ENCODE measurements around the gene TOP3A.

The TOP3A gene

DNA sequence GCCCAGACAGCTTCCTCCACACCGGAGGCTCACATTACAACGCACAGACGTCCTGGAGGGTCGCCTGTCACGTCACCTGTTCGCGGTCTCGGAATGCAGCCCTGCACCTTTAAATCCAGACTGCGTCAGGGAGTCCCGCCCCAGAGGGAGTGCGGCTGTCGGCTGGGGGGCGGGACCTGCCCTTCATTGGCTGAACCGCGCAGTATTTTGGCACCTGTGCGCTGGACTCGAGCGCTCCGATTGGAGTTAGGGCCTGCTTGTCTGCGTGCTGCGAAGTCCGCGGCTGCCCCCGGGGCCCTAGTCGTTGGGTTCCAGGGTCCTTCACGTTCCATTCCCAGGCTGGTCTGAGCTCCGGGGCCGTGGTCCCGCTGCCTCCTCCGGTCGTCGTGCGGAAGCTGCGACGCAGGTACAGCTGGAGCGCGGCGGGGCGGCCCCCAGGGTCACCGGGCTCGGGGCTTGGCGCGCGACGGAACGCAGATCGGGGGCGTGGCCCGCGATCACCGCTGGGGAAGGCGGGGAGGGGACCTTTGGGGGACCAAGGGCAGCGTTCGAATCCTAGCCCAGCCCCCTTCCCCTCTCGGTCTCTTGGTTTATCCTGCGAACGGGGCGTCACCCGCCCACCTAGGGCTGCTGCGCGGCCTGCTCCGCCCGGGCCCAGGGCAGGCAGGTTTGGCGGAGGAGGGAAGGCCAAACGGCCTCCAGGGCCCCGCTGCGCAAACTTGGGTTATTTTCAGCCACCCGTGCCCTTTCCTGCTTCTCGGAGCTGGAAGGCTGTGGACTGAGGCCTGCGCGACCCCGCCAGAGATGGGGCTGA is 54.3 kb downstream of the TOP3A start, which contains the start of gene MIEF2:
Gene MIEF2, plus strand, starts transcription at position 331 of the 814 bp plus-strand sequence. CDS start 2,059 bp downstream, outside the sequence.
- peak; percentile 99 for DNase-seq (ENCODE audit: low spot score)
- TF ChIP-seq, protein P1, sequence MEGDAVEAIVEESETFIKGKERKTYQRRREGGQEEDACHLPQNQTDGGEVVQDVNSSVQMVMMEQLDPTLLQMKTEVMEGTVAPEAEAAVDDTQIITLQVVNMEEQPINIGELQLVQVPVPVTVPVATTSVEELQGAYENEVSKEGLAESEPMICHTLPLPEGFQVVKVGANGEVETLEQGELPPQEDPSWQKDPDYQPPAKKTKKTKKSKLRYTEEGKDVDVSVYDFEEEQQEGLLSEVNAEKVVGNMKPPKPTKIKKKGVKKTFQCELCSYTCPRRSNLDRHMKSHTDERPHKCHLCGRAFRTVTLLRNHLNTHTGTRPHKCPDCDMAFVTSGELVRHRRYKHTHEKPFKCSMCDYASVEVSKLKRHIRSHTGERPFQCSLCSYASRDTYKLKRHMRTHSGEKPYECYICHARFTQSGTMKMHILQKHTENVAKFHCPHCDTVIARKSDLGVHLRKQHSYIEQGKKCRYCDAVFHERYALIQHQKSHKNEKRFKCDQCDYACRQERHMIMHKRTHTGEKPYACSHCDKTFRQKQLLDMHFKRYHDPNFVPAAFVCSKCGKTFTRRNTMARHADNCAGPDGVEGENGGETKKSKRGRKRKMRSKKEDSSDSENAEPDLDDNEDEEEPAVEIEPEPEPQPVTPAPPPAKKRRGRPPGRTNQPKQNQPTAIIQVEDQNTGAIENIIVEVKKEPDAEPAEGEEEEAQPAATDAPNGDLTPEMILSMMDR (IDR thresholded peaks at IDR 0.05; ENCODE audit: extremely low read depth, missing control alignments), result no peak

DNA sequence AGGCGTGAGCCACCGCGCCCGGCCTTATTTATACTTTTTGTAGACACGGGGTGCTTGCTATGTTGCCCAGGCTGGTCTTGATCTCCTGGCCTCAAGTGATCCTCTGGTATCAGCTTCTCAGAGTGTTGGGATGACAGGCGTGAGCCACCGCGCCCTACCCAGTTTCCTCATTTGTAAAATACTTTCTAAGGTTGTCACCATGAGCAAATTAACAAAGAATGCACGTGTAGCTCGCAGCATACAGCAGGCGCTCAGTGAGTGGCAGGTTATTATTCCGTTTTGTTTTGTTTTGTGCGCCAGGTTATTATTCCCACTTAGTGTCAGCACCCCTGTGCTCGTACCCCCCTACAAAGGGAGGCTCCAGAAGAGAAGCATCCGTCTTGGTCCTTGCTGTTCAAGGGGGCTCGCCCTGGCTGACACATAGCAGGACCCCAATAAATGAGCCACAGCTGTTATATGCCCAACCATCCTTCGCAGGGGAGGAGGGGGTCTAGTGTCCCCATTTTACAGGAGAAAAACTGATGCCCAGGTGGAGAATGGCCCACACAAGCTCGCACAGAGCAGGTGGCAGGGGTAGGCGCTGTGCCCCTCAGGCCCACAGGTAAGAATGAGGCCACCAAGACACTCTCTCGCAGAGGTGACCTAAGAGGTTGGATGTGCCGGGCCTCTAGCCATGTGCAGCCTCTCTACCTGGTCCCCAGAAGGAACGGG is 55.0 kb downstream of the TOP3A start:
- DNase-seq (ENCODE audit: low spot score), result no peak

DNA sequence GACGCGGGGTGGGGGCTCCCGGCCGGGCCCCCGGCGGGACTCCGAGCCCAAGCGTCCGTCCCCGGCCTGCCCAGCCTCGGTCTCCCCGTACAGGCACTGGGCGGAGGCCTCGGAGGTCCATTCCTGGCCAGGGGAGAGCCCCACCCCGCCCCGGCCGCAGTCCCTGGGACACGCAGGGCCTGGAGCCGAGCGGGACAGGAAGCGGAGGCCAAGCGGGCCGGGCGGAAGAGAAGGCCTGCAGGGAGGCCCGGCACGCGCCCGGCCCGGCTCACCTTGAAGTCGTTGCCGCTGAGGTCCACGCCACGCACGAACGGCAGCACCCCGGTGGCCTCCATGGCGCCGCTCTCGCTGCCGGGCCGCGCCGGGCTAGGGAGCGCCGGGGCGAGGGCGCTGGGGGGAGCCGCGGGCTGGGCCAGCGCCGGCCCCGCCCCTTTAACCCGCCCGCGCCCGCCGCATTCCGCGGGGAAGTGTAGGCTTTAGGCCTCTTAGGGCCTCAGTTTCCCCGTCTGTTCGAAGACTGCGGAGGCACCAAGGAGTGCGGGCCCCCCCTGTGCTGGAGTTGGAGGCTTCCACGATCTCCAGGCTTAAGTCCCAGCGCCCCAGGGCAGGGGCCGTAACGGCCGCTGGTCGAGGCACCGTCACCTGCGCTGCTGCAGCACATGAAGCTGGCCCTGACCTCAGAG is 56.3 kb downstream of the TOP3A start, which contains the start of gene FLII:
Gene FLII, minus strand, starts transcription at position 383 of the 683 bp plus-strand sequence. Its CDS starts 48 bp downstream, at position 335.
- TF ChIP-seq, protein P1 (IDR thresholded peaks at IDR 0.05; ENCODE audit: extremely low read depth, missing control alignments), result no peak
- DNase-seq (ENCODE audit: low spot score), result peak; percentile 85

More for the DNA sequence above, 55.0 kb downstream of the TOP3A start:
- TF ChIP-seq, protein P1 (IDR thresholded peaks at IDR 0.05; ENCODE audit: extremely low read depth, missing control alignments), result no peak

DNA sequence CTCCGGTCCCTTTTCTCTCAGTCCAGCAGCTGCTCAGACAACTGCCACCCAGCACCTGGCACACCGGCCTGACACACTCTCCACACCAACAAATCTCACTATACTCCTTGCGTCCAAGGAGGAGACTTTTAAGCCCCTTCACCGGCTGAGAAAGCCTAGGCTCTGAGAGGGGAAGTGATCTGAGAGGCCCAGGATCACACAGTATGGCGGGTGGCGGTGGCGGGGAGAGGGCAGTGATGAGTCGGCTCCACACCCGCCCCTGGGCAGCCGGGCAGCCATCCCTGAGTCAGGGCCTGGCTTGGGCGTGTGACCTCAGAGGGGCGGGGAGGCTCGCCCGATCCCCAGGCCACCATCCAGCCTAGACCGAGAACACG is 56.8 kb downstream of the TOP3A start:
- TF ChIP-seq, protein P1 (IDR thresholded peaks at IDR 0.05; ENCODE audit: extremely low read depth, missing control alignments), result no peak
- DNase-seq (ENCODE audit: low spot score), result peak; percentile 83

DNA sequence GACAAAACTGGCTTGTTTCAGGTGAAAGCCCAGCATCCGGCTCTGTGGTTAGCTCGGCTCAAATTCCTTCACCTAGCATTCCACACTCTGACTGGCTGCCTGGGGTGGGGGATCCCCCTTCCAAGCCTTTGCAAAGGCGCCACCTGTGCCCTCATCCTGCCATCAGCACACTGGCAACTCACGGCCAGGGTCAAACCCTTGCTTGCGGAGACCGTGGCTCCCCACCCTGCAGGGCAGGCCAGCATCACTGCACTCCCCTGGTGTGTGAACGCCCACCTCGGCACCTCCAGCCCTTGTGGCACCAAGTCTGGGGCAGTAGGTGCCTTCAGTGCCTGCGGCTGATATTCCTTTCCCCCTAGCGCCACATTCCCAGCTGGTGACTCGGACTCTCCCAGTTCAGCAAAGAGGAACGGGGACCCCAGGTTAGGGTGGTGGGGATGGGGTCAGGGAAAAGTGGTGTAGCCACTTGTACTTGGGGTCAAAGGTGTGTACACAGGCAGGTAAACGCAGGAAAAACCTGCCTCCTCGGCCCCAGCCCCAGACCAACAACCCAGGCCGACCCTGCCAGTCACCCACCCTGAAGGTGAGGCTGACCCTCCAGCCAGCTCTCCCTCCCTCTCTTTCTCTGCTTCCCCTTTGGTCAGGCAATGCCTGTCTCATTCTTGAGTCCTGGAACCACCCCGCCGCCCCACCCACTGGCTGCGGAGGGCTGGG is 57.4 kb downstream of the TOP3A start:
- TF ChIP-seq, protein P1 (IDR thresholded peaks at IDR 0.05; ENCODE audit: extremely low read depth, missing control alignments), result no peak
- DNase-seq (ENCODE audit: low spot score), result peak; percentile 72

DNA sequence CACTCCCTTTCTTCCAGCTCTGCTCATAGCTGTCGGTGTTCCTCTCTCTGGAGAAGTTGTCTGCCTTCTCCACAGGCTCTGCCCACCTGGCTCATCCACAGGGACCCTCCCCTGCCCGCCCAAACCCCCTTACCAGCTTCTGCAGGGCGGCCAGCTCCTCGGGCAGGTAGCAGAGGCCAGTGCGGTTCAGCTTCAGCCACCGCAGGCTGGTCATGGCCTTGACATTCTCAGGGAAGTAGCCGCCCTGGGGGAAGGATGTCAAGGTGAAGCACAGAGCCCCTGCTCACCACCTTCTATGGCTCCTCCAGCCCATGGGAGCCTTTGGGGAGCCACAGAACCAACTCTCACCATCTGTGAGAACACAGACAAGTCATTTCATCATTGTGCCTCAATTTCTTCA is 58.0 kb downstream of the TOP3A start:
- DNase-seq (ENCODE audit: low spot score), result no peak
- TF ChIP-seq, protein P1 (IDR thresholded peaks at IDR 0.05; ENCODE audit: extremely low read depth, missing control alignments), result no peak
